Effector CD8-positive, alpha-beta T cell (primary cell): ENCODE data around the gene ELN.
A peak's percentile ranks its signal among the peaks of the same experiment; 100 is the strongest.

ENCODE experiments used
- DNase-seq: peaks from one replicate; lab custom pipeline; 2025; lab: John Stamatoyannopoulos, UW

The ELN gene

DNA sequence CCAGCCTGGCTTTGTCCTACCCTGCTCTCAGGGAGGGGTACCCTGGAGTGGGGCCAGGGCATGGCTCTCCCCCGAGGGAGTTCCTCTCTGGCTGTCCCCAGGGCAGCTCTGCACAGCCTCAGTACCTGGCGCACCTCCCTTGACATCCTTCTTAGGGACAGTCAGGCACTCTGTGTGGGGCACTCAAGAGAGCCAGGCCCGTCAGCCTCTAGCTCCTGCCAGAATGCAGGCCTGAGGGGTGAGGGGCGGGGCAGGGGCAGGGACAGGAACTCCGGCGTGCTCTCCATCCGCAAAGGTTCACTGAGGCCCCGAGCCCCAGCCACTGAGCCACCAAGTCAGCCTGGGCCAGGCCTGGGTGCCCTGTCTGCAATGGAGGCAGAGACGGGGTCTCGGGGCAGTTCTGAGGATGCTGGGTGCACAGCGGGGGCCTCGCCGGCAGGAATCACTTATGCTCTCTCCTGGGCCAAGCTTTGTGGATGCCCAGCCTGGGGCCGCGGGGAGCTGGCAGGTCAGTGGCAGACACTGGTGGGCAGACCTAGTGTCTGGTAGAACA, 65.8 kb downstream of the ELN start:
- no peak for DNase-seq

DNA sequence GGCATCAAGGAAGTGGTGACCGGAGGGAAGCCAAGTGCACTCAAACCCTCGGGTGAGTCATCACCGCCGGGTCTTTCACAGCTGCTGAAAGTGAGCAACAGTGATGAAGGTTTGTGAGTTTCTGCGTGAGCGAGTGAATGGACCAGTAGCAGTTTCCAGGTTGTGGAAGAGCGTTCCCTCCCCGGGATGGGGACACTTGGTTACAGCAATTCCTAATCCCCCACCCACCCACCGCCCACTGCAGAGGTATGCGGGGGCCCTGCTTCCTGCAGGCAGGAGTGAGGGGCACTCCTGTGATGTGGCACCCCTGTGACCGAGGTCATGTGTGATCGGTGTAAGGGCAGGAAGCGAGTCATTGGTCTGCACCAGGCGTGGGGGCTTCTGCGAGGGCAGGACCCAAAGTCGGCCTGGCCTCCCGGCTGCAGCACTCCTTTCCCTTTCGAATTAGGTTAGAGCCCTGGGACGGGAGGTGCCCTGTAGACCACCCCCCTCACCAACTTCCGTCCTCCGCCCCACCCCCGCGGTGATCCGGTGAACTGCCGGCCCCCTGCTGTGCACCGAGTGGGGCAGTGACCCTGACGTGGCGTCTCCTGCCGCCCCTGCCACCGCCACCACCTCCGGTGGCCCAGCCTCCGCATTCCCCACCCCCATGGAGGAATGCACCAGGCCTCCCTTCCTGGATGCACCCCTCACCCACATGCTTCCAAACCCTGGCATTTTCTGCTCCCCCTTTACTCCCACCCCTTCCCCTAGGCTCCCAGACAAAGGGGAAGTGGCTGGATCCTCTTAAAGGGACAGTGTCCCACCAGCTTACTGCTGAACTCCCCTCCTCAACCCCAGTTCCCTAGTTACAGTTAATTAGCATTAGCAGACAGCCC, 66.5 kb downstream of the ELN start:
- peak; percentile 43 for DNase-seq

DNA sequence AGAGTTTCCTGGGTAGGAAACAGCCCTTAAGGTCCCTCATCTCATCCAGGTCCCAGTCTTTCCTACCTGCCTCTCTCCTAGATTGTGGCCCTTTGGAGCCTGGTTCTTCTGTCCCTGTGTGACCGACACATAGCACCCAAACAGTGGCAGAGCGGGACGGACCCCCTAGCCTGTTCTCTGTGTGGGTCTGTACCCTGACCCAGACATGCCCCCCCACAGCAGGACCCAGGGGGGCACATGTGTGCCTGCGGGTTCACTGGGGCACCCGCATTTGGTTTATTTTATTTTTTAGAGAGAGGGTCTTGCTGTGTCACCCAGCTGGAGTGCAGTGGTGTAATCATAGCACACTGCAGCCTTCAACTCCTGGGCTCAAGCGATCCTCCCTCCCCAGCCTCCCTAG, 67.2 kb downstream of the ELN start:
- DNase-seq, result no peak

GRCh38 chr7:74097937-74098614, 70.1 kb downstream of the ELN start:
- DNase-seq, result no peak

- no peak for DNase-seq
Observed at GRCh38 chr7:74099031-74099430, 71.1 kb downstream of the ELN start.

- DNase-seq, result no peak
Observed at GRCh38 chr7:74101061-74101681, 73.2 kb downstream of the ELN start.

DNA sequence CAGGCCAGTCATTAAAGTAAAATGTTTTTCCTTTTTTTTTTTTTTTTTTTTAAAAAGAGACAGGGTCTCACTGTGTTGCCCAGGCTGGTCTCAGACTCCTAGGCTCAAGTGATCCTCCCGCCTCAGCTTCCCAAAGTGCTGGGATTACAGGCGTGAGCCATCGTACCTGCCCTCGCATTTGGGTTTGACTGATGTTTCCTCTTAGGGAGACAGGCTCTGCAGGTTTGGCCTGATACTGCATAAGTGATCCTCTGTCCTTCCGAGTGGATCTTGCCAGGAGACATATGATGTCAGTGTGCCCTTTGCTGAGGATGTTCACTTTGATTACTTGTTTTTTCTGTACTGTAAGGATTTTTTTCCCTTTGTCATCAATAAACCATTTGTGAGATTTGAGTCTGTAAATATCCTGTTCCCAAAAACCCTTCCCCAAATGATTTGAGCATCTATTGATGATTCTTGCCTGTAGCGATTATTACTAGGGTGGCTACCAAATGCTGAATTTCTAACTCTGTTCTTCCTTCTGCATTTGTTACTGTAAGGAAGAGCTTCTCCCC, 75.3 kb downstream of the ELN start:
- no peak for DNase-seq

DNA sequence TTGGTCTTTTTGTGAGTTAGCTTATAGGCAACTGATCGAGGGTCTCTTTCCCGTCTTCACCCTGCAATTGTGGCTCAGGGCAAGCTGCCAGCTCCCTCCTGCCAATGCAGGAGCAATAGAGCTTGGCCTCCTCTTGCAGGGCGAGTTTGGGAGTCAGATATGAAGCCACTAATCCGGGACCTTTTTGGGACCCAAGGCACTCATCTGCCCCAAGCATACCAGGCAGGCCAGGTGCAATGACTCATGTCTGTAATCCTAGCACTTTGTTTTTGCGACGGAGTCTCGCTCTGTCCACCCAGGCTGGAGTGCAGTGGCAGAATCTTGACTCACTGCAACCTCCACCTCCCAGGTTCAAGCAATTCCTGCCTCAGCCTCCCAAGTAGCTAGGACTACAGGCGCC, 76.7 kb downstream of the ELN start:
- DNase-seq, result no peak

DNA sequence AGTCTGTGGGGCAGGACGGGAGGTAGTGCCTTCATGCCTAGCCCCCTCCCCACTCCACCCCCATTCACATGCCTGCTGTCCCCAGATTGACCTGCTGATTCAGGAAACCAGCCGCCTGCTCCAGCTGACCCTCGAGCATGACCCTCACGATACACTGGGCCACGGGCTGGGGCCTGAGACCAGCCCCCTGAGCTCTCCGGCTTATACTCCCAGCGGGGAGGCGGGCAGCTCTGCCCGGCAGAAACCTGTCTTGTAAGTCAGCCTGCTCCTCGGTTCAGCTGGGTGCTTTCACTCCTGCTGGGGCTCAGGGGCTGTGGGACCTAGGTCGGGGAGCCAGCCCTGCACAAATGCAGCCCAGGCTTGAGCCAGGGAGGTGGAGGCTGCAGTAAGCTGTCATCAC, 78.0 kb downstream of the ELN start:
- DNase-seq, result no peak

DNA sequence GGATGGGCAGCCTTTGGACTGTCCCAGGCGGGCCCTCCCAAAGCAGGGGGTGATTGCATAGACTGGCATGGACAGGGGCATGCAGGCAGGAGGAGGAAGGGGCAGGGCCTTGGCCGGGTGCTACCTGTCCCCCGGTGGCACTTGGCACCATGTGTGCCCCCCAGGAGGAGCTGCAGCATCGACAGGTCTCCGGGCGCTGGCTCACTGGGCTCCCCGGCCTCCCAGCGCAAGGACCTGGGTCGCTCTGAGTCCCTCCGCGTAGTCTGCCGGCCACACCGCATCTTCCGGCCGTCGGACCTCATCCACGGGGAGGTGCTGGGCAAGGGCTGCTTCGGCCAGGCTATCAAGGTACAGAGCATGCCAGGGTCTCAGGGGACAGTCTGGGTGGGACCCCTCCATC, 78.9 kb downstream of the ELN start:
- no peak for DNase-seq

- DNase-seq, result no peak
Observed at GRCh38 chr7:74115326-74115725, 87.4 kb downstream of the ELN start.

- DNase-seq, result no peak
Observed at GRCh38 chr7:74116356-74116755, 88.4 kb downstream of the ELN start.
